WERI-Rb-1 (cell line): Measurements from ENCODE around the gene ARID1B.

ENCODE experiments used
- DNase-seq: peaks from one replicate; pipeline ENCODE4 v3.0.0-alpha.2; 2020
- H3K27ac ChIP-seq: fragments of 250-450 bp; sonication (Bioruptor Pico); 2 replicates; pipeline ENCODE4 v1.5.1; 2020; ENCODE audit warnings: mild to moderate bottlenecking, moderate library complexity
- H3K27me3 ChIP-seq: fragments of 250-450 bp; sonication (Bioruptor Pico); 2 replicates; pipeline ENCODE4 v1.5.1; 2021; ENCODE audit warnings: mild to moderate bottlenecking, low read depth, moderate library complexity; ENCODE audit not compliant: insufficient read depth, severe bottlenecking
- H3K36me3 ChIP-seq: fragments of 250-450 bp; sonication (Bioruptor Pico); 2 replicates; pipeline ENCODE4 v1.5.1; 2020; ENCODE audit warnings: mild to moderate bottlenecking, moderate library complexity
- H3K4me3 ChIP-seq: 2 replicates; pipeline ENCODE4 v1.5.1; 2011; ENCODE audit warnings: low read depth, mild to moderate bottlenecking, control low read depth, low read length
- H3K9me3 ChIP-seq: fragments of 250-450 bp; sonication (Bioruptor Pico); 2 replicates; pipeline ENCODE4 v1.5.1; 2021; ENCODE audit warnings: mild to moderate bottlenecking, moderate library complexity; ENCODE audit not compliant: severe bottlenecking
- TF ChIP-seq, protein P1 (sequence below): IDR thresholded peaks from 2 replicates; pipeline ENCODE4 v1.5.1; 2011; ENCODE audit warnings: low read depth, mild to moderate bottlenecking, control low read depth, inconsistent platforms, low read length

The ARID1B gene

DNA sequence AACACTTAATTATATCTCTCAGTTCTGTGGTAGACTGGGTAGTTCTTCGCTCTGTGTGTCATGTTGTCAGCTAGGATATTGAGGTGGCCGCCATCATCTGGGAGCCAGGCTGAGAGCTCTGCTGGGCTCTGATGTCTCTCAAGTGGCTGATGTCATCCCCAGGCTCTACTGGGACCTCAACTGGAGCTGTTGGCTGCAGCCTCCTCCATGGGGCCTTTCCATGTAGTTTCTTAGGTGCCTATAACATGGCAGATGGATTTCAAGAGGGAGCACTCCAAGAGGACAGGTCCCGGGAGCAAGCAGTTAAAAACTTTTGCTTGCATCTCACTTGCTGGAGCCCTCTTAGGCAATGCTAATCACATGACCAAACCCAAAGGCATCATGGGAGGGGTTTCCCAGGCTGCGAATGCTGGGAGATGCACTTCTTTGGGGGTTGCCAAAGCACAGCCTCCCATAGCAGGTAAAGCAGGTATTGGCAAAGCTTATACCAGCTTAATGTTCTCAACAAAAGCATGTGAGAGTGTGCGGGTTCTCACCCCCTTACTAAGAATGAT lies 416.3 kb downstream of the ARID1B start:
- Histone ChIP-seq H3K36me3 (peaks cover 76% of the 10 kb centered on the region), H3K27me3 (no peaks in the 10 kb centered on the region), H3K4me3 (no peak overlapping the region), H3K9me3 (no peaks in the 10 kb centered on the region), H3K27ac (no peak overlapping the region)
- TF ChIP-seq, protein P1, sequence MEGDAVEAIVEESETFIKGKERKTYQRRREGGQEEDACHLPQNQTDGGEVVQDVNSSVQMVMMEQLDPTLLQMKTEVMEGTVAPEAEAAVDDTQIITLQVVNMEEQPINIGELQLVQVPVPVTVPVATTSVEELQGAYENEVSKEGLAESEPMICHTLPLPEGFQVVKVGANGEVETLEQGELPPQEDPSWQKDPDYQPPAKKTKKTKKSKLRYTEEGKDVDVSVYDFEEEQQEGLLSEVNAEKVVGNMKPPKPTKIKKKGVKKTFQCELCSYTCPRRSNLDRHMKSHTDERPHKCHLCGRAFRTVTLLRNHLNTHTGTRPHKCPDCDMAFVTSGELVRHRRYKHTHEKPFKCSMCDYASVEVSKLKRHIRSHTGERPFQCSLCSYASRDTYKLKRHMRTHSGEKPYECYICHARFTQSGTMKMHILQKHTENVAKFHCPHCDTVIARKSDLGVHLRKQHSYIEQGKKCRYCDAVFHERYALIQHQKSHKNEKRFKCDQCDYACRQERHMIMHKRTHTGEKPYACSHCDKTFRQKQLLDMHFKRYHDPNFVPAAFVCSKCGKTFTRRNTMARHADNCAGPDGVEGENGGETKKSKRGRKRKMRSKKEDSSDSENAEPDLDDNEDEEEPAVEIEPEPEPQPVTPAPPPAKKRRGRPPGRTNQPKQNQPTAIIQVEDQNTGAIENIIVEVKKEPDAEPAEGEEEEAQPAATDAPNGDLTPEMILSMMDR: no peak
- DNase-seq: no peak

DNA sequence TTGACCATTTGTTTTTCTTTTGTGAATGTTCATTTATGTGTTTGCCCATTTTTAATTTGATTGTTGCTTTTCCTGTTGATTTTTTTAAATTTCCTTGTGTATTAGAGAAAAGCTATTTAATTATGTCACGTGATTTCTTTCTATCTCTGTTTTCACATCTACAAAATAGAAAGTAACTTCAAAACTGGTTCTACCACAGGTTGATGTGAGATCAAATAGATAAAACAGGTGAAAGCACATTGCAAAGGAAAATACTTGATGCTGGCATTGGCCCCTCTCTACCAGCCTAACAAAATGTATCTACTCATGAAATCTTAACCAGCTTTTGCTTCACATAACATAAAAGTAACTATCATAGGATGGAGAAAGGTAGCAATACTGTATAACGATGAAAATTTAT lies 416.9 kb downstream of the ARID1B start:
- TF ChIP-seq, protein P1: no peak
- Histone ChIP-seq H3K9me3 (no peaks in the 10 kb centered on the region), H3K36me3 (peaks cover 73% of the 10 kb centered on the region), H3K27me3 (no peaks in the 10 kb centered on the region), H3K4me3 (no peak overlapping the region), H3K27ac (no peak overlapping the region)
- no peak for DNase-seq

DNA sequence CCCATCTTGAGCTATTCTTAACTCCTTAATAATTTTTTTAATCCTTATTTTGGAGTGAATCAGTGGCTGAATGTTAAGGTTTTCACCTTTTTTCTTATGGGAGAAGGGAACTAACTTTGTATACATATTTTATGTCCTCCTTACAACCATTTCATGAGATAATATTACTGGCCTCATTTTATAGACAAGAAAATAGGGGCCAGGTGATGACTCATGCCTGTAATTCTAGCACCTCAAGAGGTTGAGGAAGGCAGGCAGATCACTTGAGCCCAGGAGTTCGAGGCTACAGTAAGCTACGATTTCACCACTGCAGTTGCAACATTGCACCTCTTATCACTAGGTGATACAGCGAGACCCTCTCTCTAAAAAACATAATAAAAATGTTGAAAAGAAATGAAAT lies 417.5 kb downstream of the ARID1B start:
- H3K36me3 ChIP-seq: peaks cover 69% of the 10 kb centered on the region
- no peak overlapping the region; the same call in 1 of the 2 replicates for H3K27ac ChIP-seq
- no peaks in the 10 kb centered on the region for H3K9me3 ChIP-seq
- no peaks in the 10 kb centered on the region for H3K27me3 ChIP-seq
- no peak overlapping the region for H3K4me3 ChIP-seq
- TF ChIP-seq, protein P1: no peak
- DNase-seq: no peak

DNA sequence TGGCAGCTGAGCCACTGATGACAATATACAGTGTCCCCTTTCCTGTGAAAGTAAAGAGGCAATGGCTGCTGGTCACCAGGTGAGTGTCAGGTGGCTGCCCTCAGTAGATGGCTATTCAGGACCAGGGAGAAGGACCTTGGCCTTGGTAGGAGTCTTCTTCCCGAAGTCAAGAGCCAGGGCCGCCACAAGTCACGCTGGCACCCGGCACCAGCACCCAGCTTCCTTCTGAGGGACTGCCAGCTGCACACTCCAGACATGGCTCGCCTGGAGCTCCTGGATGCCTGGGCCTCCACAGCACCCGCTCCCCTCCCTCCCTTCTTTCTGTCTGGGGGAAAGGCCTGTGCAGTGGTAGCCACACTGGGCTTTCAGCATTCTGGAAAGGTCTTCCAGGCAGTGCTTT lies 419.2 kb downstream of the ARID1B start:
- no peak overlapping the region for H3K27ac ChIP-seq
- H3K36me3 ChIP-seq: peaks cover 69% of the 10 kb centered on the region
- DNase-seq: no peak
- no peaks in the 10 kb centered on the region for H3K27me3 ChIP-seq
- no peaks in the 10 kb centered on the region for H3K9me3 ChIP-seq
- TF ChIP-seq, protein P1: no peak
- no peak overlapping the region for H3K4me3 ChIP-seq

DNA sequence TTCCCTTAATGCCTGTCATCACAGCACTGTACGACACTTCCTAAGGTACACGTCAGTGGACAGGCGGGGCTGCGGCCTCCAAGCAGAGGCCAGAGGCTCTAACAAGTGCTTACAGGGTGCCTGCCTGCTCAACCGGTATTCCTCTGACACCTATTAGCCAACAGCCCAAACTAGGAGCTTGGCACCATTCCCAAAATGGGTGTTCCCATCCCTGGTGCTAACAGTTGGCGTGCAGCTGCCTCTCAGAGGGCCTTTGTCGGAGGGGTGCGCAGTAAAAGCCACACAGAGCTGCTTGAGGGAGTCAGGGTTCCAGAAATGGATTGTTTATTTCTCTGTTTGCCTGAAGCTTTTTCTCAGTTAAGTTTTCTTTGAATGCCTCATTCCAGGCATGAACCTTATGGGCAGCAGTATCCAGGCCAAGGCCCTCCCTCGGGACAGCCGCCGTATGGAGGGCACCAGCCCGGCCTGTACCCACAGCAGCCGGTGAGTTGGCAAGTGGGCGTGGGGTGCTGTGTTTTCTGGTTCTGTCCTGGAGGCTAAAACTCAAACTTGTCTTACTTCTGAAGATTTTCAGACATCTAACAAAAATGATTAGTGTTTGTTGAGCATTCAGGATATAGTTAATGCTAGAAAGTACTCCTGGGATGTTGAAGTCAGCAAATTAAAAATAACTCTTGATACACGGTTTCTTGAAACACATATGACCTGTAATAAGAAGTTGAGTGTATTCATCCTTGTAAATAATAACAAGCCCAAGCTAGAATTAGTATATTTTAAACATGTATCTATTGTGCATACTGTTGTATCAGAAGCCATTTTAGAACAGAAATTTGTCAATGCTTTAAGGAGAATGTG lies 421.5 kb downstream of the ARID1B start:
- Histone ChIP-seq H3K27me3 (no peaks in the 10 kb centered on the region), H3K4me3 (no peak overlapping the region), H3K36me3 (peaks cover 64% of the 10 kb centered on the region), H3K27ac (no peak overlapping the region), H3K9me3 (no peaks in the 10 kb centered on the region)
- no peak for DNase-seq
- TF ChIP-seq, protein P1: no peak
